GM21737 (cell line): Measurements from ENCODE around the gene HSD17B8.

Experiments
- ATAC-seq: cut with Tn5 transposase; IDR thresholded peaks from one replicate; pipeline ENCODE4 v1.9.1; 2021; ENCODE audit warnings: mild to moderate bottlenecking, moderate library complexity; ENCODE audit not compliant: unreplicated experiment

HSD17B8 gene

DNA sequence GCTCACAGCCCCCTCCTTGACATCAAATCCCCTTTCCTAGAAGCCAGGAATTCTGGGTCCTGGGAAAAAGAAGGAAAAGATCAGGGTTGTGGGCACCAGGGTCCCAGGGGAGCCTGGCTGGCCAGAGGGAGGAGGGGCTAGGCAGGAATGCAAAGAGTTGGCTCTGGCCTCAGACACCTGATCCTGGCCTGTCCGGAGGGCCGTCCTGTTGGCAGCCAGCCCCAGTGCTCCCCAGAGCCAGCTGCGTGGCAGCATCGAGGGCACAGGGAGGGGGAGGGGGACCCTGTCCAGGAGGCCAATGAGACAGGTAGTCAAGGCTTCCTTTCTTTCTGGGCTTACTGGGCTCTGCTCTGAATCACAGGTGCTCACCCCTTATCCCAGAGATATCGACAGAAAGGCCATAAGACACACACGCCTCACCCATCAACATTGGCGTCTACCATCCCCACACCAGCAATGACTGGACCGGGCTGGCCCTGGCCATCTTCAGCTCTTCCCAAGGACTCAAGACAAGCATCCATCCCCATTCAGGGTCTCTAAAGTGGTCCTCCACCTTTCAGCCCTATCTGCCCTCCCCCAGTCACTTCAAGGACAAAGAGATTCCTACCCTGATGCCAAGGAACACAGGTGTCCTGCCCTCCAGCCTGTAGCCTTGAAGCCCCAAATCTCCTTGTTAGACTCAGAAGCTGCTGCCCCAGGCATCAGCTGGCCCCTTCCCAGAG, 12.9 kb upstream of the HSD17B8 start:
- ATAC-seq, result no peak

DNA sequence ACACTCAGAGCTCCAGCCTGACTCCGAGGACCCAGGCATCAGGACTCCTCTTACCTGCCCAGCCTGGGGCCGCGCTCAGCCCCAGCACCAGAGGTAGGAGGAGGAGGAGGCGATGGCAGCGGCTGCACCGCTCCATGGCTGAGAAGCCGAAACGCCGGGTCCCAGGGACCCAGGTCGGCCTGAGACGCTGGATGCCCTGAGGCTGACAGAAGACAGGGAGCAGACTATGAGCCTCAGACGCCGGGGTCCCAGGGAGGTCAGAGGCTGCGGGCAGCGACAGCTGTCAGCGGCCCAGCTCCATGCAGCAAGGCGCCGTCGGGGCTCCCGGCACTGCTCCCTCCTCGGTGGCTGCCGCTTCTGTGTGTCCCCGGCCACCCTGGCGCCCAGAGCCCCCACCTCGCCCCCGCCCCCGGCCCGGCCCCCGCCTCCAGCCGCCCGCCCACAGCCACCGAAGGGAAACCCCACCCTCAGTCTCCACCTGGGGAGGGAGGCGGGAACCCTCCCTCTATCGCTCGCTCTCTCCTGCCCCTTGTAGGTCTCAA, 12.3 kb upstream of the HSD17B8 start, which contains the start of gene COL11A2:
TSS of gene COL11A2 (minus strand) at position 363 of the 542 bp plus-strand sequence. CDS start at position 136, 227 bp downstream.
- ATAC-seq, result no peak

DNA sequence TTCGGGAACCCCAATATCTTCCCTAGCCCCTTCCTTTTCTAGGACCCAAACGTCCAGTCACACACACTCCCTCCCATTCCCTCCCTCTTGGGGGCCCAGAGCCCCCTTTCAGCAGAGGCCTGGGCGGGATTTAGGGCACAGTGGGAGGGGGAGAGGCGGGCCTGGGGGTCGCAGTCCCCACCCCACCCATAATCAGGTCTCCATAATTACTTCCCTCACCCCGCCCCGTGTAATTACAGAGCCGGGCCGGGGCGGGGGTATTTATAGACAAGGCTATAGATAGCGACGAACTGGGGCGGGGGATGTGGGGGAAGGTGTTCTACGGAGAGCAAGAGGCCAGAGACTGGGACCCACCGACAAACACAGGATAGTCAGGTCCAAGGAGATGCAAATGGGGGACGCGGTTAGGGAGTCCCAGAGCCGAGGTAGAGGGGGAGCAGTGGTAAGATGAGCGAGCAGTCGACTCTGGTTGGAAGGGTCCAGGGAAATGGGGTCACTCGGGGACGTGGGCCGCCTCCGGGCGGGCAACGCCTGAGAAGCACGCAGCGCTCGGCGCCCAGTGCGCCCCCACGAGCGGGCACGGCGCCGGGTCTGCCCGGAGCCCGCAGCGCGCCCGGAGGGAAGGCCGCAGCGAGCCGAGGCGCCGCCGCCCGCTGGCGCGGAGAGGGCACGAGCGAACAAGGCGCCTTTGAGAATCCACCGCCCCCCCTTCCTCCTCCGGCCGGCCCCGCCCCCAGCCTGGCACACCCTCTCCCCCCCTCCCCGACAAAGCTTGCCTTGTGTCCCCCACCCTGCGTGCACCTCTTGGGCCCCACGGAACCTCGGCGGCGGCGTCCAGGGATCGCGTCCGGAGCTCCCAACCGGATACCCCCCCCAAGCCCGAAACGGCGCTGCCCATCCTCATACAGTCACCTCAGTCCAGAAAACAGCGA, 11.5 kb upstream of the HSD17B8 start:
- no peak for ATAC-seq

DNA sequence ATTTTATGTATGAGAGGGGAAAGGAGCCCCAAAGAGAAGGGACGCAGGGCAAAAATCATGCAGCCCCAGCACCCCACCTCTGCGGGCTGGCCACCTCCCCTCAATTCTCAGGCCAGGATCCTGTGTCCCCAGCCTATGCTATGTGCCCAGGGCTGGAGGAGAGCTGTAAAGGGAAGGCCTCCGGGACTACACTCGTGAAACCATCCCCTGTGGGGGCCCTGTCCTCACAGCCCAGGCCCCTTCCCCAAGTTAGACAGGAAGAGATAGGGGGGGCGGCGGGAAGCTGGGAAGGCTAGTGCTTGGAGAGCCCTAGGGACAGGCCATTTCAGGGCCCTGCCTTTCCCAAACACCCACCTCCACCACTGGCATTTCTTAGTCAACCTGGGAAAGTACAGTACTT, 10.8 kb upstream of the HSD17B8 start:
- no peak for ATAC-seq

DNA sequence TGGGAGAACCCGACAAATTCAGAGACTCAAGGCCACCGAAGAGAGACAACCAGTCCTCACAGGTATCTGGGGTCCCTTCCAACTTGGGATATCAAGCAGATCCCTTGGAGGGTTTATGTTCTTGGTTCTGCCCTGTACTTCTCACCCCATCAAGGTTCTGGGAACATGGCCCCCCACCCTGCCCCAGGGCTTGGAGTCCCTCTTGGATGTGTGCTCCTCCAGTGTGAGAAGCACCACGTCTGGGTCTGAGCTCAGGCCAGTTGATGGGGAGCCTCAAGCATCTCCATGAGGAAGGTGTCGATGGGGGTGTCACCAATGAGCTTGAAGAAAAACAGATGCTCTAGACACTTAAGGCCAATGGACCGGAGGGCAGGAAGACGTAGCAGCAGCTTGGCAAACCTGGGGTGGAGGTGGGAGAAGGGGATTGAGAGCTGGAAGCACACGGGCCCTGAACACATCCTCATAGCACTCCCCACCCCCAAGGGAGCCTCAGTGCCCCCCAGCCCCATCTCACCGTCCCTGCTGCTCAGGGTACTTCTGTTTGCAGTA, 9.9 kb upstream of the HSD17B8 start:
- no peak for ATAC-seq

DNA sequence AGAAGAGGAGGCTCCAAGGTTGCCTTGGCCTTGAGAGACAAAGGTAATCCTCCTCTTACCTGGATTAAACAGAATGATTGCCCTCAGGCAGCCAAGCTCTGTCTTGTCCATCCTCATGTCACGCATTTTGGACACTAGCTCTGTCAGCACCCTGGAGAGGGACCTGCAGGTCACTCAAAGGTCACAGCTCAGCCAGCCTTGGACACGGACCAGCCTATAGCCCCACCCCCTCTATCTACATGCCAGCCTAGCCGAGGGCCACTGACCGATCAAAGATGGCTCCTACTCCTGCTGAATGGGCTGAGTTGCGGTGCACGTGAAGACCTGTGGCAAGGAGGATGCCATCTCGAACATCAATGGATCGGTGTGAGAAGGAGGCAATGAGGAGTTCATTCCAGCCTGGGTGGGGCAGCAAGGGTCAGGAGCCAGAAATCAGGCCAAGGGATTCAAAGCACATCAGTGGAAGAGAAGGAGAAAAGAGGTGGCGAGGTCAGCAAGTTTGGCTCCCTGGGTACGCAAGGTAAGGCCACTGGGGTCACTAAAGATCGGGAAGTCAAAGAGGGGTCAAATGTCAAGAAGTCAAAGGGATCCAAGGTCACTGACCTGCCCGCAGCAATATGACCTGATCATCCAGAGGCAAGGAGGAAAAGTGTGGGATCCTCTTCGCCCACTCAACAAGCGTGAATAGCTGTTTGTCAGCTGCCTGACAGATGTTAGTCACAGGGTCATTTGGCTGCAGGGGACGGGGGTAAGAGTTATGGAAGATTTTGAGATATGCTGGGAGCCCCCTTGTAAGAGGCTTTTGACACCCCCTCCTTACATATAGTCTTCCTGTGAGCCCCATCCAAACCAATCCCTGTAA, 8.9 kb upstream of the HSD17B8 start:
- no peak for ATAC-seq

DNA sequence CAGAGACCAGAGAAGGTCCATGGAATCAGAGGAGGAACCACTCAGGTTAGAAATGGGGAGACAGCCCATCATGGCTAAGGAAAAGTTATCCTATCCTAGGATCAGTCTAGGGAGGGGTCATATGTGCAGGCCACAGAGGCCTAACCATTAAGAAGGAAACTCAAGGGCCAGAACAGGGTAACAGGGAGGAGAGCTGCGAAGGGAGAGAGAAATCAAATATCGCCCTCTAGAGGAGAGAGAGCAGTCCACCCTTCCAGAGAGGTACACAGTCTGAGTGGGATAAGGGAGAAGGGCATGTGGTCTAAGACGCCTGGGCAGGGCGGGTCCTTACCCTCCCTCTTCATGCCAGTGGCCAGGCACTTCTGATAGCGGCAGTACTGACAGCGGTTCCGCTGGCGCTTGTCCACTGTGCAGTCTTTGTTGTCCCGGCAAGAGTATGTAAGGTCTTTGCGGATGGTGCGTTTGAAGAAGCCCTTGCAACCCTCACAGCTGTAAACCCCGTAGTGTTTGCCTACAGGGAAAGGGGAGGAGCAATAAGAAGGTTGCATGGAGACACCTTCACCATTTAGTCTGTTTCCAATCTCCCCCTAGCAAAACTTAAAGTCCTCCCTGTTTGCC, 6.9 kb upstream of the HSD17B8 start:
- ATAC-seq, result no peak

DNA sequence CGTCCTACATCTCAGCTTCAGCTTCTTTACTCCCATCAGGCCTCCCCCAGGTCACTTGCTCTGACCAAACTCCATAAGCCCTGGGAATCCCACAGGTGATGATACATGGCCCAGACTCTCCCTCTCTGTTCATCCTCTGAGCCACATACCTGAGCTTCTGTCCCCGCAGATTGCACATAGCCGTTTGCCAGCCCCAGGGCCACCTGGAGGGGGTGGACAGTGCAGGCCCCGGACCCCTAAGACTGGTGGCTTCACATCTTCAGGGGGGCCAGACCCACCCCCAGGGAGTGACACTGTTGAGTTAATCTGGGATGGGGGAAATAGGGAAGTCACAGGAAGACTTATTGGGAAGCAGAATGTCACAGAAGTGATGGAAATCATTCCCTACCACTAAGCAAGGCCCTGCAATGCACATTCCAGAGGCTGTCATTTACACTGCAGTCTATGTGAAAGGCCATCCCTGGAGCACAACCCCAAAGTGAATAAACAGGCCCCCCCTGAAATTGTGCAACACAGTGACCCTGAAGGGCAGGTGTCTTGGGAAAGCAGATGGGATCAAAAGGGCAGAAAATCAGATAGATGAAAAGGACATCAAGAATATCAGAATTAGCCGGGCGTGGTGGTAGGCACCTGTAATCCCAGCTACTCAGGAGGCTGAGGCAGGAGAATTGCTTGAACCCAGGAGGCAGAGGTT, 6.1 kb upstream of the HSD17B8 start:
- ATAC-seq, result no peak

DNA sequence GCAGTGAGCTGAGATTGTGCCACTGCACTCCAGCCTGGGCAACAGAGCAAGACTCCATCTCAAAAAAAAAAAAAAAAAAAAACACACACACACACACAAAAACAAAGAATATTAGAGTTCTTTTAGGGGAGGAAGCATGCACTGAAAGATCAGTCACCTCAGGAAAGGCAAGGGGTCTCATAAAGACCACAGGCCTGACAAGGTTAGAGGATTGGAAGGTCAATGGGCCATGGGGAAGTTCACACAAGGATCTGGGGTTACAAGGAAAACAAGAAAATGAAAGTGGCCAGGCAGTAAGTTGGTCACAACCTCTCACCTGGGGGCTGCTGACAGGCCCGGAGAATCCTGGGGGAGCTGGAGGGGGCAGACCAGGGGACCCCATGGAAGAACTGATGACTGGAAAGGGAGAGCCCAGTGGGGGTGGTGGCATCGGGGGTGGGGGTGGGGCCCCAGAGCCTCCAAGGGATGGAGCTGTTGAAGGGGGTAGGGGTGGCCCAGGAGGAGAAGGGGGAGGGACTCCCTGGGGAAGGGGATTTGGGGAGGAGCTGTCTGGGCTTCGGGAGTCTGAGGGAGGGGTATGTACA, 5.5 kb upstream of the HSD17B8 start:
- ATAC-seq, result no peak

DNA sequence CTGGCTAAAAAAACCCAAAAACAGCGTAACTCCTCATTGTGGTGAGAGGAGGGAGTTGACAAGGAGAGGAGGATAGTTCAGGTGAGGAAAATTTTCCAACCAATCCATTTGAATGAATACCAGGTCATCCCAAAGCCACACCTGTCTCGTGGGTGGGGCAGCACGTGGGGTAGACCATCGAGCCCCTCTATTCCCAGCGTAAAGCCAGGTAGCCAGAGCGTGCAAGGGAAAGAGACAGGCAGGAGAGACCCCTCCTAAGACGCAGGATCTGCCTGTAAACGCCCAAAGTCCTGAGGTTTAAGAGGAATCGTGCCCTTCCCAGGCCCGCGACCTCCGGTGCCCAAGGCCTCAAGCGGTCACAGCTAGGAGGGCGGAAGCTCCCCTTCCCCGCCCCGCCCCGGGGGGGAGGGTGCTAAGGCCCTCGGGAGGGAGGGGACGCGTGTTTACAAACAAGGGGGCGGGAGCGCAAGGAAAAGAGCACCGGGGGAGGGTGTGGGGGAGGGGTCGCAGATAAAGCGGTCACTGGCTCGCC, 4.7 kb upstream of the HSD17B8 start:
- ATAC-seq, result peak; percentile 33

DNA sequence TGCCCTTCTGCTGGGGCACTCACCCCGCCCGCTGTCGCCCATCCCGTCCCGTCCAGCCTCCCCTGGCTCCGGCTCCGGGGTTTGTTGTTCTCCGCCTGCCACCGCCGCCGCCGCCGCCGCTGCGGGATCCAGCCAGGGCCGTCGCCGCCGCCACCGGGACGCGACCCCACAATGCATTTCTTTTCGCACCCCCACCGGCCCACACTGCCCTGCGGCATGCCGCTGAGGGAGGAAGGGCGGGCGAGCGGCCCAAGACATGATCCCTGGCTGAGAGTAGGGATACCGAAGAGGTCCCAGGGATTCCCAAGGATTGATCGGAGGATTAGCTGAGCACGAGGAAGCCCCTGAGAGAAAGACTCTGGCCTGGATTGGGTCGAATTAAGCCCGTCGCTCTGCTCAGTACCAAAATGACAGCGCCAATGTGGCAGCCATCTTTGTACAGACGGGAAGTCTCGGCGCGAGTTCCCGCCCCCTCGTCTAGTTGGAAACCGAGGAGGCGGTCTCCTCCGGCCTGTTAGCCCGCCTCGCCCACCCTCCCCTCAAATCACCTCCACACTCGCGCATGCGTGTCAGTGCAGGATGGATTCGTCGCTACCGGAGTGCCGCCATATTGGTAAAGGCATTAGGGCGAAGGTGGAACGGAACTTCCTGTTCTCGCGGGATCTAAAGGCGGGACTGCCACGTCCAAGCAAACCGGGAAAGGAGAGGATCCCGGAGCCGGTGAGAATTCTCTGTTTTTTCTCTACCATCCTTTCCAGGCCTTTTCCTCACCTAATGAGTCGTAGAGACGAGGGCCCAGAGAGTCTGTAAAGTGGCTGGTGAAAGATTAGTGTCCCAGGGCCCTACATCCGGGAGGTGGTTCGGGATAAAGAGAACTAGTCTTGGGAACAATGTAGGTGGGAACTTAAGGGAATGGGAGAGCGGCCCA, 4.0 kb upstream of the HSD17B8 start, which contains the start of the genes RXRB and SLC39A7:
TSS of gene RXRB (minus strand) at position 447 of the 928 bp plus-strand sequence. CDS start at position 258, 189 bp downstream.
TSS of gene SLC39A7 (plus strand) at position 649 of the 928 bp plus-strand sequence. CDS start 379 bp downstream, outside the sequence.
- peak; percentile 50 for ATAC-seq

DNA sequence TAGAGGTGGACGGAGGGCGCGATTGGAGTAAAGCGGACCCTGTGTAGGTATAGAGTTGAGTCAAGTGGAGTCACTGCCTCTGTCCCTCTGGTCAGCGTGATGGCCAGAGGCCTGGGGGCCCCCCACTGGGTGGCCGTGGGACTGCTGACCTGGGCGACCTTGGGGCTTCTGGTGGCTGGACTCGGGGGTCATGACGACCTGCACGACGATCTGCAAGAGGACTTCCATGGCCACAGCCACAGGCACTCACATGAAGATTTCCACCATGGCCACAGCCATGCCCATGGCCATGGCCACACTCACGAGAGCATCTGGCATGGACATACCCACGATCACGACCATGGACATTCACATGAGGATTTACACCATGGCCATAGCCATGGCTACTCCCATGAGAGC, 3.3 kb upstream of the HSD17B8 start:
- no peak for ATAC-seq

DNA sequence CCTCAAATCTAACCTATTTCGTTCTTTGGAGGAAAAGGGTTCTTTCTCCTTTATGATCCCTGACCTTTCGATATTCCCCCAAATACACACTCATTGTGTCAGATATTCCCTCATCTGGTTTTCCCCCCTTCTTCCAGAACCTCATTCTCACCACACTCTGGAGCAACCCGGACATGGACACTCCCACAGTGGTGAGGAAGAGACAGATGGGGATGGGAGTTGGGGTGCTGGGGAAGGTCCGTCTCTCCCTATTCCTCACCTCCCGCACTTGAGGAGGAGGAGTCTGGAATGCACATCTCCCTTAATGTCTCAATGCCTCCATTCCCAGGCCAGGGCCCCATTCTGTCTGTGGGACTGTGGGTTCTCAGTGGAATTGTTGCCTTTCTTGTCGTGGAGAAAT, 2.5 kb upstream of the HSD17B8 start:
- ATAC-seq, result no peak

DNA sequence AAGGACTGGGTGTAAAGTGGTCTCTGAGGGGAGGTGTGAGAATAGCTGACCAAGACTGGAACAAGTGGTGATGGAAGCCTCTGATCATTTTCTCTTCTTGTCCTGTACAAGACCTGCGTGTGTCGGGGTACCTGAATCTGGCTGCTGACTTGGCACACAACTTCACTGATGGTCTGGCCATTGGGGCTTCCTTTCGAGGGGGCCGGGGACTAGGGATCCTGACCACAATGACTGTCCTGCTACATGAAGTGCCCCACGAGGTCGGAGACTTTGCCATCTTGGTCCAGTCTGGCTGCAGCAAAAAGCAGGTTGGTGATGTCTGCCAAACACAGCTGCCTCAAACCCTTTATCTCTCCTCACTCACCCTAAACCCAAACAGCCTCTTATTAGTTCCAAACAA, 1.7 kb upstream of the HSD17B8 start:
- no peak for ATAC-seq

DNA sequence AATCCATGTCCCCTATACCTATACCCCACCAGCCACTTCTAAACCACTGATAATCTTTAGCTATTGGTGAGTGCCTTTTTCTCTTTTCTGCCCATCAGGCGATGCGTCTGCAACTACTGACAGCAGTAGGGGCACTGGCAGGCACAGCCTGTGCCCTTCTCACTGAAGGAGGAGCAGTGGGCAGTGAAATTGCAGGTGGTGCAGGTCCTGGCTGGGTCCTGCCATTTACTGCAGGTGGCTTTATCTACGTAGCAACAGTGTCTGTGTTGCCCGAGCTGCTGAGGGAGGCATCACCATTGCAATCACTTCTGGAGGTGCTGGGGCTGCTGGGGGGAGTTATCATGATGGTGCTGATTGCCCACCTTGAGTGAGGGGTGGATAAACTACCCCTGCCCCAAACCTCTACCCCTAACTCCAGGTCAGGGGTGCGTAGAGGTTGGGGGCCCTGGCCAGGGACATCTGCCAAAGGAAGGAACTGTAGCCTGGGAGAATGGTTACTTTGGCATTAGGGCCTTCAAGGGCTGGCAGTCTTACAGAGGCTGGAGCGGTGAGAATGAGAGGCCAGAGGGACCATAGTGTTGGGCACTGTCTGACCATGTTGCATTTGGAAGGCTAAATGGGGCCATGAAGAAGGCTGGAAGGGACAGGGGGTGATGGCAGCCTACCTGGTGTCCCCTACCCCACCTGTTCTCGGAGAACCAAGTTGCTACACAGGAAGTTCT, 851 bp upstream of the HSD17B8 start:
- no peak for ATAC-seq

DNA sequence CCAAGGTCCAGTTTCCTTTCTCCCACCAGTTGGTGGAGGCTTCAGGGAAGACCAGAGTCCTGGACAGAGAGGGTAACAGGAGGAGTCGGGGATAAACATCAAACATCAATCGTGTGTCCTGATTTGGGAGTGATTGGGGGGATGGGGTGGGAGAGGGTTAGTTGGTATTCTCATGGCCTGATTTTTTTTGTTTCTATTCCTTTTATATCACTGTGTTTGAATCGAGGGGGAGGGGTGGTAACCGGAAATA, 365 bp upstream of the HSD17B8 start:
- no peak for ATAC-seq
